Keratinocyte (primary cell): Measurements from ENCODE around the gene CCL8. TPM values are rescaled to one million over a fixed set of nuclear protein-coding genes. Genes with fewer than 3 reads are reported as not detected.

Experiments used
- DNase-seq: peaks from one replicate; pipeline ENCODE4 v3.0.0-alpha.2; 2011; ENCODE audit warnings: low read depth, missing footprints, low spot score
- FAIRE-seq: peaks from 2 replicates; lab custom pipeline; 2011; peaks lifted over from hg19 to GRCh38; lab: Jason Lieb, UNC
- H2AFZ ChIP-seq: 2 replicates; pipeline ENCODE4 v1.6.0; 2012; ENCODE audit warnings: low read length, control low read depth, inconsistent platforms; ENCODE audit not compliant: control insufficient read depth
- H3K27ac ChIP-seq: 2 replicates; pipeline ENCODE4 v1.5.1; 2011; ENCODE audit warnings: low read length; ENCODE audit not compliant: control insufficient read depth, insufficient read depth
- H3K27me3 ChIP-seq: 3 replicates; pipeline ENCODE4 v1.6.0; 2011; ENCODE audit warnings: low read length; ENCODE audit not compliant: control insufficient read depth, insufficient read depth; ENCODE audit errors: extremely low read depth
- H3K36me3 ChIP-seq, 2 experiments: 2 replicates in 1 of 2; 3 replicates in 1 of 2; pipeline ENCODE4 v1.5.1; 2011; ENCODE audit warnings: low read length in 2 of 2, mild to moderate bottlenecking in 1 of 2; ENCODE audit not compliant: control insufficient read depth in 2 of 2, insufficient read depth in 2 of 2; ENCODE audit errors: extremely low read depth in 1 of 2
- H3K4me1 ChIP-seq: 3 replicates; pipeline ENCODE4 v1.5.1; 2011; ENCODE audit warnings: low read length; ENCODE audit not compliant: control insufficient read depth, insufficient read depth; ENCODE audit errors: extremely low read depth
- H3K4me2 ChIP-seq: 3 replicates; pipeline ENCODE4 v1.6.0; 2011; ENCODE audit warnings: low read depth, low read length; ENCODE audit not compliant: control insufficient read depth, insufficient read depth; ENCODE audit errors: extremely low read depth
- H3K4me3 ChIP-seq, 3 experiments: fragments of 200-600 bp in 1 of 3; sonication (generic) in 1 of 3; 2 replicates in 2 of 3; 3 replicates in 1 of 3; pipeline ENCODE4 v1.5.1; 2011 to 2016; ENCODE audit warnings: low read length in 3 of 3, mild to moderate bottlenecking in 3 of 3, control low read depth in 2 of 3, inconsistent platforms in 1 of 3, low read depth in 1 of 3, mixed read lengths in 1 of 3, mixed run types in 1 of 3, moderate library complexity in 1 of 3; ENCODE audit not compliant: control insufficient read depth in 2 of 3, insufficient read depth in 2 of 3; ENCODE audit errors: extremely low read depth in 1 of 3
- H3K79me2 ChIP-seq: 2 replicates; pipeline ENCODE4 v1.6.0; 2012; ENCODE audit warnings: low read length; ENCODE audit not compliant: control insufficient read depth, insufficient read depth
- H3K9ac ChIP-seq: 3 replicates; pipeline ENCODE4 v1.6.0; 2011; ENCODE audit warnings: low read length; ENCODE audit not compliant: control insufficient read depth, insufficient read depth; ENCODE audit errors: extremely low read depth
- H3K9me1 ChIP-seq: 3 replicates; pipeline ENCODE4 v1.6.0; 2011; ENCODE audit warnings: low read length; ENCODE audit not compliant: control insufficient read depth, insufficient read depth; ENCODE audit errors: extremely low read depth
- H3K9me3 ChIP-seq: 2 replicates; pipeline ENCODE4 v1.5.1; 2012; ENCODE audit warnings: low read depth, low read length; ENCODE audit not compliant: control insufficient read depth
- H4K20me1 ChIP-seq: 3 replicates; pipeline ENCODE4 v1.6.0; 2011; ENCODE audit warnings: low read length; ENCODE audit not compliant: control insufficient read depth, insufficient read depth; ENCODE audit errors: extremely low read depth
- EZH2 ChIP-seq: IDR thresholded peaks from one replicate; pipeline ENCODE4 v1.6.1; 2012; ENCODE audit warnings: inconsistent platforms, mild to moderate bottlenecking, low read length, moderate library complexity
- dilution Hi-C: fragments of 300-500 bp; cut with MboI; formaldehyde crosslinking; loops from one replicate; pipeline ENCODE4 v1.7.0; 2020; ENCODE audit warnings: low sequenced_read_pairs; ENCODE audit not compliant: extremely low pct_ligation_motif_present
- polyA plus RNA-seq, 5 experiments: library from polyadenylated mRNA; depleted of rRNA in 3 of 5; stranded (reverse) in 3 of 5; stranded (forward) in 1 of 5; unstranded in 1 of 5; fragments of >200 nt; gene quantifications; 1 replicate in 1 of 5; 2 replicates in 3 of 5; 3 replicates in 1 of 5; pipeline versions ENCODE4 v1.2.1 to v1.2.3, GENCODE V29; 2011 to 2012; ENCODE audit warnings: missing spikeins in 2 of 5, low read depth in 1 of 5, low replicate concordance in 1 of 5
- TF ChIP-seq, protein P1 (sequence below), 3 experiments: IDR thresholded peaks in 1 of 3; conservative IDR thresholded peaks in 1 of 3; optimal IDR thresholded peaks in 1 of 3; 2 replicates in 2 of 3; 3 replicates in 1 of 3; pipeline versions ENCODE3 to v1.5.1; 2011; ENCODE audit warnings: low read length in 3 of 3, mild to moderate bottlenecking in 3 of 3, moderate library complexity in 2 of 3, control low read depth in 1 of 3, inconsistent platforms in 1 of 3; ENCODE audit not compliant: insufficient read depth in 2 of 3; ENCODE audit errors: extremely low read depth in 1 of 3

Gene CCL8
- polyA plus RNA-seq, 1 donor (not counting 4 experiments of a cell fraction or from before 2014, with no cell fraction given) = not detected

DNA sequence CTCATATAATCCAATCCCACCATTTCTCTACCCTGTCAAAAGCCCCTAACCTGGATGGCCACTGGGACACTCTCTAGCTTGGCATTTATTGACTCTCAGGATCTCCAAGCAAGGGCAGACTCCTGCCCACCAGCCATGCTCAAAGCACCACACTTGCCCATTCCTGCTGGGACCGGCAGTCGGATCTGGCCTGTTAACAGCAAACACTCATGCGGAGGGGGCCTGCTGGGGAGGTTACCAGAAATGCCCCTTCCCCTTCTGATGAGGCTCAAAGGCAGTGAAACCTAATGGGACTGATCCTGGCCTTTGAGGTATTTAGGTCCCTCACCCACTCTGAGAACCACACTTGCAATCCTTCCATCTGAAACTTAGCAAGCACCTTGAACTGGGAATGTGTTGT lies 50.3 kb downstream of the CCL8 start:
- Histone ChIP-seq H3K9me3 (no peaks in the 10 kb centered on the region), H3K36me3 (no peaks in the 10 kb centered on the region), H3K4me3 (no peak overlapping the region), H3K27me3 (no peaks in the 10 kb centered on the region), H3K27ac (no peak overlapping the region), H3K4me2 (no peak overlapping the region), H3K4me1 (peaks cover 6% of the 10 kb centered on the region), H3K9me1 (no peaks in the 10 kb centered on the region), H4K20me1 (no peaks in the 10 kb centered on the region), H3K9ac (no peak overlapping the region), H2AFZ (no peak overlapping the region), H3K79me2 (no peaks in the 10 kb centered on the region)
- dilution Hi-C loops = loop anchor here (25.0 kb wide), 1 partner anchor 157 kb away; no protein-coding TSS in a partner anchor
- FAIRE-seq = no peak
- DNase-seq = no peak
- TF ChIP-seq EZH2 = no peak
- TF ChIP-seq, protein P1, sequence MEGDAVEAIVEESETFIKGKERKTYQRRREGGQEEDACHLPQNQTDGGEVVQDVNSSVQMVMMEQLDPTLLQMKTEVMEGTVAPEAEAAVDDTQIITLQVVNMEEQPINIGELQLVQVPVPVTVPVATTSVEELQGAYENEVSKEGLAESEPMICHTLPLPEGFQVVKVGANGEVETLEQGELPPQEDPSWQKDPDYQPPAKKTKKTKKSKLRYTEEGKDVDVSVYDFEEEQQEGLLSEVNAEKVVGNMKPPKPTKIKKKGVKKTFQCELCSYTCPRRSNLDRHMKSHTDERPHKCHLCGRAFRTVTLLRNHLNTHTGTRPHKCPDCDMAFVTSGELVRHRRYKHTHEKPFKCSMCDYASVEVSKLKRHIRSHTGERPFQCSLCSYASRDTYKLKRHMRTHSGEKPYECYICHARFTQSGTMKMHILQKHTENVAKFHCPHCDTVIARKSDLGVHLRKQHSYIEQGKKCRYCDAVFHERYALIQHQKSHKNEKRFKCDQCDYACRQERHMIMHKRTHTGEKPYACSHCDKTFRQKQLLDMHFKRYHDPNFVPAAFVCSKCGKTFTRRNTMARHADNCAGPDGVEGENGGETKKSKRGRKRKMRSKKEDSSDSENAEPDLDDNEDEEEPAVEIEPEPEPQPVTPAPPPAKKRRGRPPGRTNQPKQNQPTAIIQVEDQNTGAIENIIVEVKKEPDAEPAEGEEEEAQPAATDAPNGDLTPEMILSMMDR (optimal IDR thresholded peaks at IDR 0.05 in 1 of 3, IDR thresholded peaks at IDR 0.05 in 1 of 3, conservative IDR thresholded peaks at IDR 0.05 in 1 of 3; ENCODE audit: extremely low read depth in 1 of 3, insufficient read depth in 2 of 3, low read length in 3 of 3) = no peak

DNA sequence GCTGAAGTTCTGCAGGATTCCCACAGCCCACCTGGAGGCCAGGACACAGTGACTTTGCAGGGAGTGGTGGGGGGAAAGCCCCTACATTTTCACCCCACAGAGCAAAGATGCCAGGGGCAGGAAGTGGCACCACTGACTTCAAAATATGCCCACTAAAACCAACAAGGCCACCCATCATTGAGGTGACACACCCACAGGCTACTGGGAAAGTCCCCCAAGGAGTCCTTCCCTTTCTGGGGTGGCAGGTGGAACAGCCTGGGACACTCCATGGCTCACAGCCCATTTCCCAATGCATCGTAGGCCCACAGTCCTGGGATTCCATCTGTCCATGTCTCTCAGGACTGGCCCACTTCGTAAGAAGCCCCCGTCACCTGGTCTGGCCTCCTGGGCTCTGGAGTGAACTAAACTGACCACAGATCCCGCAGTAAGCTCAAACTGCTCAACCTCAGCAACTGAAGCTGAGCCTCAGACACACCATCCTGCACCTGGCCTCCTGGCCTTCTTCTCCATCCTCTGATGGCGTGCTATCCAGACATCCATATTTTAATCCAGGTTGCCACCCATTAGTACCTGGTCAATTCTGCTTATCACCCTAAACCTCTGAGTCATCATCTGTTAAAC lies 51.3 kb downstream of the CCL8 start:
- no peak overlapping the region for H3K27ac ChIP-seq
- no peaks in the 10 kb centered on the region for H4K20me1 ChIP-seq
- no peak overlapping the region for H3K4me3 ChIP-seq
- no peaks in the 10 kb centered on the region for H3K79me2 ChIP-seq
- H3K36me3 ChIP-seq = no peaks in the 10 kb centered on the region
- no peaks in the 10 kb centered on the region for H3K27me3 ChIP-seq
- H3K9me1 ChIP-seq = no peaks in the 10 kb centered on the region
- H3K9me3 ChIP-seq = no peaks in the 10 kb centered on the region
- TF ChIP-seq, protein P1 (optimal IDR thresholded peaks at IDR 0.05 in 1 of 3, IDR thresholded peaks at IDR 0.05 in 1 of 3, conservative IDR thresholded peaks at IDR 0.05 in 1 of 3; ENCODE audit: extremely low read depth in 1 of 3, insufficient read depth in 2 of 3, low read length in 3 of 3) = no peak
- TF ChIP-seq EZH2 = no peak
- no peak for DNase-seq
- H2AFZ ChIP-seq = no peak overlapping the region
- no peak overlapping the region for H3K4me2 ChIP-seq
- H3K4me1 ChIP-seq = peaks cover 6% of the 10 kb centered on the region
- FAIRE-seq = no peak
- no peak overlapping the region for H3K9ac ChIP-seq
- dilution Hi-C loops = loop anchor here (25.0 kb wide), 1 partner anchor 158 kb away; no protein-coding TSS in a partner anchor
